WERI-Rb-1 (cell line): Measurements from ENCODE around the gene ACE2.

Experiments
- DNase-seq: peaks from one replicate; pipeline ENCODE4 v3.0.0-alpha.2; 2020
- H3K27ac ChIP-seq: fragments of 250-450 bp; sonication (Bioruptor Pico); 2 replicates; pipeline ENCODE4 v1.5.1; 2020; ENCODE audit warnings: mild to moderate bottlenecking, moderate library complexity
- H3K27me3 ChIP-seq: fragments of 250-450 bp; sonication (Bioruptor Pico); 2 replicates; pipeline ENCODE4 v1.5.1; 2021; ENCODE audit warnings: mild to moderate bottlenecking, low read depth, moderate library complexity; ENCODE audit not compliant: insufficient read depth, severe bottlenecking
- H3K36me3 ChIP-seq: fragments of 250-450 bp; sonication (Bioruptor Pico); 2 replicates; pipeline ENCODE4 v1.5.1; 2020; ENCODE audit warnings: mild to moderate bottlenecking, moderate library complexity
- H3K4me3 ChIP-seq: 2 replicates; pipeline ENCODE4 v1.5.1; 2011; ENCODE audit warnings: low read depth, mild to moderate bottlenecking, control low read depth, low read length
- H3K9me3 ChIP-seq: fragments of 250-450 bp; sonication (Bioruptor Pico); 2 replicates; pipeline ENCODE4 v1.5.1; 2021; ENCODE audit warnings: mild to moderate bottlenecking, moderate library complexity; ENCODE audit not compliant: severe bottlenecking
- CTCF ChIP-seq: IDR thresholded peaks from 2 replicates; pipeline ENCODE4 v1.5.1; 2011; ENCODE audit warnings: low read depth, mild to moderate bottlenecking, control low read depth, inconsistent platforms, low read length

ACE2 gene

GRCh38 chrX:15525664-15526416 lies 74.9 kb downstream of the ACE2 start:
- DNase-seq, result no peak
- Histone ChIP-seq H3K36me3 (no peaks in the 10 kb centered on the region), H3K9me3 (no peaks in the 10 kb centered on the region), H3K27ac (no peak overlapping the region), H3K4me3 (no peak overlapping the region), H3K27me3 (peaks cover 19% of the 10 kb centered on the region)
- TF ChIP-seq CTCF, result no peak

GRCh38 chrX:15524417-15524816 lies 76.3 kb downstream of the ACE2 start:
- Histone ChIP-seq H3K27me3 (peaks cover 17% of the 10 kb centered on the region), H3K27ac (no peak overlapping the region), H3K4me3 (no peak overlapping the region), H3K9me3 (no peaks in the 10 kb centered on the region), H3K36me3 (no peaks in the 10 kb centered on the region)
- no peak for DNase-seq
- TF ChIP-seq CTCF, result no peak

GRCh38 chrX:15523088-15523487 lies 77.7 kb downstream of the ACE2 start:
- Histone ChIP-seq H3K9me3 (no peaks in the 10 kb centered on the region), H3K4me3 (no peak overlapping the region), H3K27ac (no peak overlapping the region), H3K36me3 (no peaks in the 10 kb centered on the region), H3K27me3 (peaks cover 19% of the 10 kb centered on the region)
- TF ChIP-seq CTCF, result no peak
- no peak for DNase-seq

- no peak overlapping the region for H3K4me3 ChIP-seq
- DNase-seq, result no peak
- no peaks in the 10 kb centered on the region for H3K36me3 ChIP-seq
- no peaks in the 10 kb centered on the region for H3K9me3 ChIP-seq
- no peak overlapping the region for H3K27ac ChIP-seq
- H3K27me3 ChIP-seq, result peaks cover 19% of the 10 kb centered on the region
- no peak for TF ChIP-seq CTCF
Measured at GRCh38 chrX:15522464-15522863, 78.3 kb downstream of the ACE2 start.

- no peak overlapping the region for H3K4me3 ChIP-seq
- no peak for DNase-seq
- H3K9me3 ChIP-seq, result no peaks in the 10 kb centered on the region
- no peak overlapping the region for H3K27ac ChIP-seq
- no peak for TF ChIP-seq CTCF
- no peaks in the 10 kb centered on the region for H3K36me3 ChIP-seq
- H3K27me3 ChIP-seq, result peaks cover 9% of the 10 kb centered on the region
Measured at GRCh38 chrX:15515931-15516330, 84.8 kb downstream of the ACE2 start.

- H3K27me3 ChIP-seq, result peaks cover 7% of the 10 kb centered on the region
- no peaks in the 10 kb centered on the region for H3K36me3 ChIP-seq
- H3K27ac ChIP-seq, result no peak overlapping the region
- H3K9me3 ChIP-seq, result no peaks in the 10 kb centered on the region
- H3K4me3 ChIP-seq, result no peak overlapping the region
- no peak for DNase-seq
- no peak for TF ChIP-seq CTCF
Measured at GRCh38 chrX:15514279-15514678, 86.5 kb downstream of the ACE2 start.
